IMR-90 (cell line): Measurements from ENCODE around the gene CYFIP1. TPM values are rescaled to one million over a fixed set of nuclear protein-coding genes. Genes with fewer than 3 reads are reported as not detected.

ENCODE experiments used
- ATAC-seq: fragments of 200-7000 bp; cut with Tn5 transposase; 2 replicates; pipeline ENCODE4 v1.9.1; 2020; ENCODE audit warnings: low read depth, mild to moderate bottlenecking, moderate library complexity
- BruUV-seq: library from RNA; stranded (reverse); fragments of 400-500 nt; replicated peaks from 2 replicates; lab custom pipeline; 2021; lab: Mats Ljungman, UMichigan
- CTCF ChIA-PET: fragments of 300-600 bp; formaldehyde crosslinking; extraction: SDS; loops from one replicate; lab custom pipeline; 2021; ENCODE audit warnings: antibody characterized with exemption; lab: Yijun Ruan, JAX
- POLR2A ChIA-PET: fragments of 300-600 bp; sonication (Branson Sonifier 250); formaldehyde crosslinking; loops from one replicate; lab custom pipeline; 2022; ENCODE audit warnings: antibody characterized with exemption; ENCODE audit not compliant: unreplicated experiment; lab: Charles Lee
- DNase-seq: peaks from one replicate; pipeline ENCODE4 v3.0.0; 2013
- H2AFZ ChIP-seq: replicated peaks from 2 replicates; pipeline ENCODE3; 2013; ENCODE audit warnings: low read length, mild to moderate bottlenecking; ENCODE audit not compliant: poor library complexity
- H2AK5ac ChIP-seq: 2 replicates; pipeline ENCODE4 v1.6.1; 2013; ENCODE audit warnings: low read depth, low read length, inconsistent platforms
- H2AK9ac ChIP-seq: replicated peaks from 2 replicates; pipeline ENCODE3; 2013; ENCODE audit warnings: mild to moderate bottlenecking, low read depth, low read length, moderate library complexity; ENCODE audit not compliant: poor library complexity
- H2BK120ac ChIP-seq: 2 replicates; pipeline ENCODE4 v1.6.1; 2013; ENCODE audit warnings: low read depth, low read length, inconsistent platforms
- H2BK15ac ChIP-seq: 3 replicates; pipeline ENCODE4 v1.6.1; 2013; ENCODE audit warnings: low read depth, low read length, inconsistent platforms
- H2BK20ac ChIP-seq: 2 replicates; pipeline ENCODE4 v1.6.1; 2013; ENCODE audit warnings: low read depth, mild to moderate bottlenecking, inconsistent platforms, low read length, moderate library complexity
- H2BK5ac ChIP-seq: 2 replicates; pipeline ENCODE4 v1.6.1; 2013; ENCODE audit warnings: mild to moderate bottlenecking, low read depth, low read length, inconsistent platforms; ENCODE audit not compliant: poor library complexity, severe bottlenecking
- H3K14ac ChIP-seq: replicated peaks from 2 replicates; pipeline ENCODE4 v1.6.1; 2013; ENCODE audit warnings: low read depth, low read length, inconsistent platforms
- H3K18ac ChIP-seq: 2 replicates; pipeline ENCODE4 v1.6.1; 2013; ENCODE audit warnings: low read depth, low read length, control low read depth
- H3K23ac ChIP-seq: 2 replicates; pipeline ENCODE4 v1.6.1; 2013; ENCODE audit warnings: low read depth, low read length, inconsistent platforms
- H3K27ac ChIP-seq: 2 replicates; pipeline ENCODE4 v1.5.1; 2013; ENCODE audit warnings: mild to moderate bottlenecking, control low read depth, low read length; ENCODE audit not compliant: insufficient read depth
- H3K27me3 ChIP-seq: 2 replicates; pipeline ENCODE4 v1.6.1; 2013; ENCODE audit warnings: low read length; ENCODE audit not compliant: control insufficient read depth, insufficient read depth
- H3K36me3 ChIP-seq: 2 replicates; pipeline ENCODE4 v1.6.1; 2013; ENCODE audit warnings: low read length, mixed read lengths; ENCODE audit not compliant: control insufficient read depth, insufficient read depth
- H3K4ac ChIP-seq: 2 replicates; pipeline ENCODE4 v1.6.1; 2013; ENCODE audit warnings: low read depth, low read length, inconsistent platforms
- H3K4me1 ChIP-seq: 2 replicates; pipeline ENCODE4 v1.6.1; 2013; ENCODE audit warnings: low read length, mixed read lengths; ENCODE audit not compliant: control insufficient read depth, insufficient read depth
- H3K4me2 ChIP-seq: 2 replicates; pipeline ENCODE4 v1.6.1; 2013; ENCODE audit warnings: low read depth, mild to moderate bottlenecking, control low read depth, low read length, moderate library complexity
- H3K4me3 ChIP-seq: 2 replicates; pipeline ENCODE4 v1.5.1; 2013; ENCODE audit warnings: low read depth, mild to moderate bottlenecking, control low read depth, low read length, moderate library complexity; ENCODE audit not compliant: insufficient read depth
- H3K56ac ChIP-seq: 2 replicates; pipeline ENCODE4 v1.6.1; 2013; ENCODE audit warnings: low read length, inconsistent platforms; ENCODE audit not compliant: insufficient read depth; ENCODE audit errors: extremely low read depth
- H3K79me1 ChIP-seq, 2 experiments: 2 replicates each; pipeline ENCODE4 v1.6.1; 2013; ENCODE audit warnings: low read length in 2 of 2, inconsistent platforms in 1 of 2, low read depth in 1 of 2
- H3K9ac ChIP-seq: 2 replicates; pipeline ENCODE4 v1.6.1; 2013; ENCODE audit warnings: low read depth, low read length, control low read depth
- H3K9me1 ChIP-seq: 2 replicates; pipeline ENCODE4 v1.6.1; 2013; ENCODE audit warnings: low read length, inconsistent platforms; ENCODE audit not compliant: insufficient read depth
- H3K9me3 ChIP-seq: 2 replicates; pipeline ENCODE4 v1.6.1; 2013; ENCODE audit warnings: low read length; ENCODE audit not compliant: control insufficient read depth, insufficient read depth
- H4K20me1 ChIP-seq: 2 replicates; pipeline ENCODE4 v1.6.1; 2013; ENCODE audit warnings: low read length, inconsistent platforms; ENCODE audit not compliant: insufficient read depth
- H4K5ac ChIP-seq: 2 replicates; pipeline ENCODE4 v1.6.1; 2013; ENCODE audit warnings: mild to moderate bottlenecking, low read depth, low read length, control low read depth
- H4K8ac ChIP-seq, 2 experiments: 2 replicates each; pipeline ENCODE4 v1.6.1; 2013; ENCODE audit warnings: low read depth in 2 of 2, low read length in 2 of 2, control low read depth in 1 of 2, inconsistent platforms in 1 of 2
- H4K91ac ChIP-seq: 2 replicates; pipeline ENCODE4 v1.6.1; 2013; ENCODE audit warnings: low read depth, low read length, inconsistent platforms; ENCODE audit not compliant: insufficient read depth
- BHLHE40 ChIP-seq: fragments of 150-350 bp; IDR thresholded peaks from 2 replicates; pipeline ENCODE4 v1.6.1; 2016; ENCODE audit warnings: mild to moderate bottlenecking, low read depth, low read length
- FOS ChIP-seq: fragments of 150-350 bp; IDR thresholded peaks from 2 replicates; pipeline ENCODE4 v1.6.1; 2016; ENCODE audit warnings: low read depth, low read length
- MAFK ChIP-seq: IDR thresholded peaks from 2 replicates; pipeline ENCODE4 v1.6.1; 2012; ENCODE audit warnings: low read depth, low read length, improper control_type of control experiment
- MAZ ChIP-seq: IDR thresholded peaks from 2 replicates; pipeline ENCODE4 v1.6.1; 2012; ENCODE audit warnings: low read depth, mild to moderate bottlenecking, low read length, improper control_type of control experiment, moderate library complexity, borderline replicate concordance
- MXI1 ChIP-seq: IDR thresholded peaks from 2 replicates; pipeline ENCODE4 v1.6.1; 2012; ENCODE audit warnings: low read depth, mild to moderate bottlenecking, low read length, moderate library complexity, borderline replicate concordance
- NFE2L2 ChIP-seq: fragments of 150-350 bp; IDR thresholded peaks from 2 replicates; pipeline ENCODE4 v1.6.1; 2016; ENCODE audit warnings: low read depth, mild to moderate bottlenecking, low read length
- POLR2A ChIP-seq: IDR thresholded peaks from 2 replicates; pipeline ENCODE4 v1.6.1; 2012; ENCODE audit warnings: mild to moderate bottlenecking, low read depth, low read length
- RAD21 ChIP-seq: IDR thresholded peaks from 2 replicates; pipeline ENCODE4 v1.6.1; 2012; ENCODE audit warnings: low read length, improper control_type of control experiment
- RFX5 ChIP-seq: IDR thresholded peaks from 2 replicates; pipeline ENCODE4 v1.8.0; 2012; ENCODE audit warnings: low read depth, mild to moderate bottlenecking, low read length, moderate library complexity
- SMC3 ChIP-seq: fragments of 150-350 bp; IDR thresholded peaks from 2 replicates; pipeline ENCODE4 v1.6.1; 2016; ENCODE audit warnings: low read depth, mild to moderate bottlenecking, antibody characterized with exemption, low read length, moderate library complexity
- WGBS, 2 experiments: methylation state at CpG; one replicate each; pipeline versions ENCODE4 v1.1.5 to v1.1.7; 2013; ENCODE audit warnings: missing lambda C conversion rate in 2 of 2; ENCODE audit not compliant: insufficient read length in 1 of 2; ENCODE audit errors: extremely low coverage in 2 of 2; 5-methylcytosine and 5-hydroxymethylcytosine counted together
- dilution Hi-C: fragments of 300-500 bp; cut with HindIII; formaldehyde crosslinking; loops from one replicate; pipeline ENCODE4 v1.14.3; 2018; ENCODE audit warnings: low sequenced_read_pairs; ENCODE audit not compliant: unreplicated experiment
- in situ Hi-C: fragments of 300-500 bp; cut with MboI; formaldehyde crosslinking; loops from 3 replicates; pipeline ENCODE4 v1.14.3; 2019; ENCODE audit warnings: low sequenced_read_pairs, inconsistent platforms, mixed read lengths
- intact Hi-C: fragments of 100-400 bp; cut with micrococcal nuclease; formaldehyde crosslinking; loops from 2 replicates; pipeline ENCODE4 v1.10.0; 2022
- polyA plus RNA-seq, 3 experiments: library from polyadenylated mRNA; depleted of rRNA; stranded (reverse); fragments of >200 nt; gene quantifications; 2 replicates each; pipeline ENCODE4 v1.2.3, GENCODE V29; 2012; ENCODE audit warnings: low replicate concordance in 1 of 3
- total RNA-seq: library from RNA; depleted of rRNA; stranded (reverse); fragments of >200 nt; gene quantifications from 2 replicates; pipeline ENCODE4 v1.2.3, GENCODE V29; 2012
- TF ChIP-seq, protein P1 (sequence below): fragments of 150-350 bp; IDR thresholded peaks from 2 replicates; pipeline ENCODE4 v1.6.1; 2017; ENCODE audit warnings: mild to moderate bottlenecking, antibody characterized with exemption, low read length, low read depth
- TF ChIP-seq, protein P2 (sequence below): fragments of 150-350 bp; IDR thresholded peaks from 2 replicates; pipeline ENCODE4 v1.6.1; 2016; ENCODE audit warnings: low read depth, mild to moderate bottlenecking, low read length, moderate library complexity, borderline replicate concordance

Gene CYFIP1
- total and polyA plus RNA-seq, 2 of the 4 experiments (the other 2 are of a cell fraction): 58.4 to 163 TPM

DNA sequence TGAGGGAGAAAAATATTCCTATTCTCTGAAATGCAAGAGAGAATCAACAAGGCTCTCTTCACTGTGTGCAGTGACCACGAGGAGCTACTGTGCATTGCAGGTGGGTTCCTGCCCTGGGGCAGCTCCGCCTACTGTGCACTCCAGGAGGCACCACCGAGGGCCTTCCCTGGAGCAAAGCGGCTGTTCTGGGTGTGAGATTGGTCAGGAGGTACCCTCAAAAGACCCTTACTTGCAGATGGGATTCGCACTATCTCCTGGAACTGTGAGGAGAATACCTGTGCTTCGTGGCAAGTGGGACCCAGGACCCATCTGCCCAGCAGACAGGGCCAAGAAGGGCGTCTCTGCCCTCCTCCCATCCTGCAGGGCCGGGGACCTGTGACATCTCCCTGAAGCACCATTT is 68.9 kb downstream of the CYFIP1 start:
- no TSS peak for BruUV-seq
- no peak for TF ChIP-seq POLR2A
- no peak for TF ChIP-seq RAD21
- no peak for TF ChIP-seq MAZ
- no peak for TF ChIP-seq MXI1
- TF ChIP-seq, protein P1, sequence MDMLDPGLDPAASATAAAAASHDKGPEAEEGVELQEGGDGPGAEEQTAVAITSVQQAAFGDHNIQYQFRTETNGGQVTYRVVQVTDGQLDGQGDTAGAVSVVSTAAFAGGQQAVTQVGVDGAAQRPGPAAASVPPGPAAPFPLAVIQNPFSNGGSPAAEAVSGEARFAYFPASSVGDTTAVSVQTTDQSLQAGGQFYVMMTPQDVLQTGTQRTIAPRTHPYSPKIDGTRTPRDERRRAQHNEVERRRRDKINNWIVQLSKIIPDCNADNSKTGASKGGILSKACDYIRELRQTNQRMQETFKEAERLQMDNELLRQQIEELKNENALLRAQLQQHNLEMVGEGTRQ: no peak
- TF ChIP-seq RFX5: no peak
- no peak for TF ChIP-seq SMC3
- TF ChIP-seq BHLHE40: no peak
- no peak for TF ChIP-seq MAFK
- TF ChIP-seq NFE2L2: no peak
- TF ChIP-seq FOS: no peak
- TF ChIP-seq, protein P2, sequence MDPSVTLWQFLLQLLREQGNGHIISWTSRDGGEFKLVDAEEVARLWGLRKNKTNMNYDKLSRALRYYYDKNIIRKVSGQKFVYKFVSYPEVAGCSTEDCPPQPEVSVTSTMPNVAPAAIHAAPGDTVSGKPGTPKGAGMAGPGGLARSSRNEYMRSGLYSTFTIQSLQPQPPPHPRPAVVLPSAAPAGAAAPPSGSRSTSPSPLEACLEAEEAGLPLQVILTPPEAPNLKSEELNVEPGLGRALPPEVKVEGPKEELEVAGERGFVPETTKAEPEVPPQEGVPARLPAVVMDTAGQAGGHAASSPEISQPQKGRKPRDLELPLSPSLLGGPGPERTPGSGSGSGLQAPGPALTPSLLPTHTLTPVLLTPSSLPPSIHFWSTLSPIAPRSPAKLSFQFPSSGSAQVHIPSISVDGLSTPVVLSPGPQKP: no peak
- Histone ChIP-seq H2BK120ac (no peak overlapping the region), H4K20me1 (no peaks in the 10 kb centered on the region), H4K91ac (no peak overlapping the region), H3K79me1 (peaks cover 0 to 6% of the 10 kb centered on the region in 2 experiments; a peak in 1 of 4 replicates), H3K9me1 (peaks cover 3% of the 10 kb centered on the region; the same call in 1 of the 2 replicates), H3K4me2 (no peak overlapping the region), H2BK20ac (no peak overlapping the region), H3K9me3 (no peaks in the 10 kb centered on the region), H4K8ac (no peak overlapping the region), H3K4me3 (no peak overlapping the region), H2AK9ac (no peak overlapping the region), H2AK5ac (no peak overlapping the region), H3K4ac (no peak overlapping the region), H3K9ac (no peak overlapping the region), H2BK5ac (no peak overlapping the region), H3K27me3 (no peaks in the 10 kb centered on the region), H2AFZ (no peak overlapping the region), H3K23ac (no peak overlapping the region), H4K5ac (no peak overlapping the region), H3K4me1 (no peaks in the 10 kb centered on the region), H2BK15ac (no peak overlapping the region), H3K27ac (no peak overlapping the region), H3K18ac (no peak overlapping the region), H3K14ac (no peak overlapping the region), H3K56ac (no peak overlapping the region), H3K36me3 (peaks cover 62% of the 10 kb centered on the region)
- intact Hi-C loops: no loop called here
- ATAC-seq (no peak), DNase-seq (no peak)
- dilution Hi-C loops: no loop called here
- WGBS, 2 experiments: no CpG with 5 or more reads among the region's 8 CpGs
- ChIA-PET CTCF (no interaction called here), POLR2A (no interaction called here)
- in situ Hi-C loops: no loop called here
